Measurements from ENCODE around the gene FOXA1.

DNA sequence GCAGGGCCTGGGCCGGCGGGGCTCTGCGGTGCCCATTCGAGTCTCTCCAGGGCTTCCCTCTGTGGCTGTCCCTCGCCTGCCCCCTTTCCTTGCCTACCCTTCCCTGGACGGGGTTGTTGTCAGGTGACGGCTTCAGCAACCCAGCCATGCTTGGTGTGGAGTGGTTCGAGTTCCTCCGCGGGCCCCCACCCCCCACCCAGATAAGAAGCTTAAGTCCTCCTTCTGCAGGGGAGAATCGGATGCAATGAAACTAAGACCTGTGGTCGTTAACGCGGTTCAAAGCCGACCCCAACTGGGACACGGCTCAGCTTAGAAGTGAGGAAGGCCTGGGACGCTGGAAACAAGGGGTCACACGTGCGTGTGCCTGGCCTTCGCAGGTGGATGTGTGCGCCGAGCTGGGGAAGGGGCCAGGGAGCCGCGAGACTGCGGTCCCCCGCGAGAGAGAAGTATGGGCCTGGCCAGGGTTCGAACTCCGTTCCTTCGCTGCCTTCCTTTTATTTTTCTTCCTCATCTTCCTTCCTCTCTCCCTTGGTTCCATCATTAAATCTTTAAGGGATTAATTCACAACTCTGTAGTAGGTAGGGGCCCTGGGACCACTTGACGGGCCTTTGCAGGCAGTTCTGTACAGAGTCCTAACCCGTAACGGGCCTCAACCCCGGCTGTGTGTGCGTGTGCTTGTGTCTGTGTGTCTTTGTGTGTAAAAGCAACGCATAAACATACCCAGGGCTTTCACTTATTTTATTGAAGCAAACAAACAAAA, 3.9 kb upstream of the FOXA1 start:
- TF ChIP-seq POLR2A (IDR thresholded peaks at IDR 0.05), result no peak
- TF ChIP-seq CTCF (IDR thresholded peaks at IDR 0.05), result no peak
- TF ChIP-seq POLR2AphosphoS5 (IDR thresholded peaks at IDR 0.05), result no peak

Data from sigmoid colon (tissue), 4 donors.